Retinal pigment epithelial cell (primary cell): Measurements from ENCODE around the gene GDF11.

Experiments used
- DNase-seq: peaks from one replicate; pipeline ENCODE4 v3.0.0-alpha.2; 2010; ENCODE audit warnings: low read depth
- H3K4me3 ChIP-seq: 2 replicates; pipeline ENCODE4 v1.5.1; 2011; ENCODE audit warnings: mild to moderate bottlenecking, low read length, control low read depth, moderate library complexity
- CTCF ChIP-seq: conservative IDR thresholded peaks from 2 replicates; pipeline ENCODE4 v1.5.1; 2011; ENCODE audit warnings: low read depth, low read length, control low read depth, inconsistent platforms

Gene GDF11

GRCh38 chr12:55742719-55743405 is at the start of gene GDF11:
GDF11 (plus strand) TSS chr12:55743122; CDS start chr12:55743317, 195 bp downstream.
- H3K4me3 ChIP-seq: peak within 1 kb of the TSS; percentile 69
- TF ChIP-seq CTCF: no peak
- DNase-seq: no peak

GRCh38 chr12:55693323-55694187 is 49.4 kb upstream of the GDF11 start:
- H3K4me3 ChIP-seq: no peak overlapping the region
- no peak for TF ChIP-seq CTCF
- no peak for DNase-seq

- no peak for DNase-seq
- TF ChIP-seq CTCF: no peak
- H3K4me3 ChIP-seq: no peak overlapping the region
Observed at GRCh38 chr12:55694188-55694515, 48.8 kb upstream of the GDF11 start.

- no peak for DNase-seq
- no peak for TF ChIP-seq CTCF
- no peak overlapping the region for H3K4me3 ChIP-seq
Observed at GRCh38 chr12:55694651-55695050, 48.3 kb upstream of the GDF11 start.

- no peak for DNase-seq
- TF ChIP-seq CTCF: no peak
- H3K4me3 ChIP-seq: no peak overlapping the region
Observed at GRCh38 chr12:55695349-55695748, 47.6 kb upstream of the GDF11 start.

- H3K4me3 ChIP-seq: no peak overlapping the region
- no peak for DNase-seq
- no peak for TF ChIP-seq CTCF
Observed at GRCh38 chr12:55696141-55696540, 46.8 kb upstream of the GDF11 start.
